ENCODE data around the gene MED25.

GRCh38 chr19:49845414-49845813 is 27.3 kb downstream of the MED25 start:
- TF ChIP-seq CTCF (IDR thresholded peaks at IDR 0.05; ENCODE audit: low read depth, low read length) (no peak), POLR2A (IDR thresholded peaks at IDR 0.05; ENCODE audit: extremely low read depth, insufficient read length) (no peak), MAX (IDR thresholded peaks at IDR 0.05; ENCODE audit: low read depth, low read length) (no peak)
